Uterus (tissue), 4 donors: Measurements from ENCODE around the gene B3GALT2. TPM values are rescaled to one million over a fixed set of nuclear protein-coding genes. Genes with fewer than 3 reads are reported as not detected.

Source experiments
- DNase-seq, 2 donors: peaks; one replicate each; pipeline ENCODE4 v3.0.0-alpha.2; 2019 to 2020
- H3K27ac ChIP-seq, 2 donors: fragments of 200-600 bp; sonication (generic); 1 replicate in 1 of 2; 2 replicates in 1 of 2; pipeline ENCODE4 v1.5.1; 2016 to 2018
- H3K27me3 ChIP-seq, 2 donors: fragments of 200-600 bp; sonication (generic); one replicate each; pipeline ENCODE4 v1.5.1; 2018 to 2019; ENCODE audit warnings: control low read depth in 1 of 2
- H3K36me3 ChIP-seq, 2 donors: fragments of 200-600 bp; sonication (generic); one replicate each; pipeline ENCODE4 v1.5.1; 2019; ENCODE audit warnings: control low read depth in 1 of 2
- H3K4me1 ChIP-seq, 2 donors: fragments of 200-600 bp; sonication (generic); one replicate each; pipeline ENCODE4 v1.5.1; 2018 to 2019; ENCODE audit warnings: control low read depth in 1 of 2
- H3K4me3 ChIP-seq, 2 donors: fragments of 200-600 bp; sonication (generic); 1 replicate in 1 of 2; 2 replicates in 1 of 2; pipeline ENCODE4 v1.5.1; 2018 to 2019; ENCODE audit warnings: mild to moderate bottlenecking in 1 of 2
- H3K9me3 ChIP-seq, 2 donors: fragments of 200-600 bp; sonication (generic); one replicate each; pipeline ENCODE4 v1.5.1; 2019; ENCODE audit warnings: control low read depth in 1 of 2
- POLR2A ChIP-seq, 2 donors: fragments of 450-650 bp; IDR thresholded peaks; one replicate each; pipeline ENCODE4 v1.6.1; 2016; ENCODE audit warnings: antibody characterized with exemption in 2 of 2, mild to moderate bottlenecking in 1 of 2, moderate library complexity in 1 of 2
- intact Hi-C: fragments of 100-400 bp; cut with DNase I; formaldehyde crosslinking; loops from one replicate; pipeline ENCODE4 v1.15.1; 2023; ENCODE audit warnings: low total_unique reads
- total RNA-seq, 4 donors: library from RNA; depleted of rRNA in 3 of 4; stranded (reverse); fragments of >200 nt in 3 of 4; gene quantifications; one replicate each; pipeline versions ENCODE4 v1.1.0 to v1.2.4, GENCODE V29; 2014 to 2023
- TF ChIP-seq, protein P1 (sequence below), 4 experiments: fragments of 200-600 bp in 2 of 4; fragments of 450-650 bp in 2 of 4; sonication (generic) in 2 of 4; IDR thresholded peaks; one replicate each; pipeline ENCODE4 v1.5.1; 2016 to 2019; ENCODE audit warnings: antibody characterized with exemption in 4 of 4, mild to moderate bottlenecking in 2 of 4, moderate library complexity in 1 of 4
- donor health status: DM: yes; HTN: yes; CAD: no.

B3GALT2 gene
- total RNA-seq, 4 donors from 2014 or later: 0.21 to 4.1 TPM; not detected in 2

DNA sequence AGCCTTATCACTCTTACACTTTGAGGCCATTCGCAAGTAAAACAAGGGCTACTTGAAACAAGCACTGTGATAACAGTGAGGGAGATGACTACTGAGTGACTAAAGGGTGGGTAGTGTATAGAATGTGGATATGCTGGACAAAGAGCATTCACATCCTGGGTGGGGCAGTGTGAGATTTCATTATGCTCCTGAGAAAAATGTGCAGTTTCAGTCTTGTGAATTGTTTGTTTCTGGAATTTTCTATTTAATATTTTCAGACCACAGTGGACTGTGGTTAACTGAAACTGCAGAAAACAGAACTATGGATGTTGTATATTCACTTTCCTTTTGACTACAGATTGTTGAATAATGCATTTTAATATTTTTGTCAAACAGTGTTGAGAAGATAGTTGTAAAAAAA is 25.1 kb upstream of the B3GALT2 start:
- no peaks in the 10 kb centered on the region for H3K36me3 ChIP-seq
- intact Hi-C loops: no loop called here

DNA sequence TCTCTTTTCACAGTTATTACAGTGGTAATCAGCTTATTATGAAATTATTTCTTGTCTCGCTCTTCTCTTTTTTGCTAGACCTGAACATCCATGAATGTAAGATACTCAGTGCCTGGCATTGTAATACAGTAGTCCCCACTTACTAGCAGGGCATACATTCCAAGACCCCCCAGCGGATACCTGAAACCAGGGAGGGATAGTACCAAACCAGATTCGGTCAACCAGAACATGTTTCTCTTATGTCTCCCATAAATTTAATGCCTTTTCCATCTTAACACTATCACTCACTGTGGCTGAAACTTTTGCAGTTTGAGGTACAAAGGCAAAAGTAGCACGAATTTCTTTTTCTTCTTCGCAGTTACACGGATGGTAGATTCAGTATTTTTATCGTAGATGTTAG is 24.6 kb upstream of the B3GALT2 start:
- no peaks in the 10 kb centered on the region for H3K27me3 ChIP-seq
- peaks cover 0 to 5% of the 10 kb centered on the region in 2 donors for H3K9me3 ChIP-seq
- TF ChIP-seq, protein P1, sequence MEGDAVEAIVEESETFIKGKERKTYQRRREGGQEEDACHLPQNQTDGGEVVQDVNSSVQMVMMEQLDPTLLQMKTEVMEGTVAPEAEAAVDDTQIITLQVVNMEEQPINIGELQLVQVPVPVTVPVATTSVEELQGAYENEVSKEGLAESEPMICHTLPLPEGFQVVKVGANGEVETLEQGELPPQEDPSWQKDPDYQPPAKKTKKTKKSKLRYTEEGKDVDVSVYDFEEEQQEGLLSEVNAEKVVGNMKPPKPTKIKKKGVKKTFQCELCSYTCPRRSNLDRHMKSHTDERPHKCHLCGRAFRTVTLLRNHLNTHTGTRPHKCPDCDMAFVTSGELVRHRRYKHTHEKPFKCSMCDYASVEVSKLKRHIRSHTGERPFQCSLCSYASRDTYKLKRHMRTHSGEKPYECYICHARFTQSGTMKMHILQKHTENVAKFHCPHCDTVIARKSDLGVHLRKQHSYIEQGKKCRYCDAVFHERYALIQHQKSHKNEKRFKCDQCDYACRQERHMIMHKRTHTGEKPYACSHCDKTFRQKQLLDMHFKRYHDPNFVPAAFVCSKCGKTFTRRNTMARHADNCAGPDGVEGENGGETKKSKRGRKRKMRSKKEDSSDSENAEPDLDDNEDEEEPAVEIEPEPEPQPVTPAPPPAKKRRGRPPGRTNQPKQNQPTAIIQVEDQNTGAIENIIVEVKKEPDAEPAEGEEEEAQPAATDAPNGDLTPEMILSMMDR (IDR thresholded peaks at IDR 0.05): no peak
- TF ChIP-seq POLR2A (IDR thresholded peaks at IDR 0.05): no peak
- no peak overlapping the region for H3K27ac ChIP-seq
- no peak overlapping the region for H3K4me3 ChIP-seq
- H3K36me3 ChIP-seq: no peaks in the 10 kb centered on the region
- DNase-seq: no peak
- intact Hi-C loops: no loop called here
- no peaks in the 10 kb centered on the region for H3K4me1 ChIP-seq

More for the DNA sequence above, 25.1 kb upstream of the B3GALT2 start:
- H3K4me1 ChIP-seq: no peaks in the 10 kb centered on the region
- H3K27ac ChIP-seq: no peak overlapping the region
- DNase-seq: no peak
- no peak overlapping the region for H3K4me3 ChIP-seq
- TF ChIP-seq POLR2A (IDR thresholded peaks at IDR 0.05): no peak
- TF ChIP-seq, protein P1 (IDR thresholded peaks at IDR 0.05): no peak
- peaks cover 0 to 5% of the 10 kb centered on the region in 2 donors for H3K9me3 ChIP-seq
- H3K27me3 ChIP-seq: no peaks in the 10 kb centered on the region

DNA sequence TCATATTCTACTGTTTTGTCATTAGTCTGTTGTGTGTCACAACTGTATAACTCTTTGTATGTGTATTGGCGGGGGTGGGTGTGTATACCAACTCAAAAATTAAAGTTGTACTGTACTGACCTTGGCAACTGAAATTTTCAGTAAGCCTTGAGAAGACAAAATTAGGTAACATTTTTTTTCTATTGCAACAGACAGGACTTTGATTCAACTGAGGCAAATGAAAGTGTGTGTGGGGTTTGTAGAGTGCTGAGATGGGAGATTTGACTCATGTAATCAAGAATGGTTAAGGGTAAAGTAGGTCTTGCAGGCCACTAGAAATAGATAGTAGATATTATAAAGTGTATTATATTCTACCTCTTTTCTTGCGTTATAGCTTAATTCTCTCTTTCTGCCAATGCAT is 14.6 kb upstream of the B3GALT2 start:
- Histone ChIP-seq H3K9me3 (no peaks in the 10 kb centered on the region), H3K4me1 (no peaks in the 10 kb centered on the region), H3K27ac (no peak overlapping the region), H3K4me3 (no peak overlapping the region), H3K36me3 (no peaks in the 10 kb centered on the region), H3K27me3 (no peaks in the 10 kb centered on the region)
- no peak for DNase-seq
- TF ChIP-seq POLR2A (IDR thresholded peaks at IDR 0.05): no peak
- TF ChIP-seq, protein P1 (IDR thresholded peaks at IDR 0.05): no peak
- intact Hi-C loops: no loop called here

DNA sequence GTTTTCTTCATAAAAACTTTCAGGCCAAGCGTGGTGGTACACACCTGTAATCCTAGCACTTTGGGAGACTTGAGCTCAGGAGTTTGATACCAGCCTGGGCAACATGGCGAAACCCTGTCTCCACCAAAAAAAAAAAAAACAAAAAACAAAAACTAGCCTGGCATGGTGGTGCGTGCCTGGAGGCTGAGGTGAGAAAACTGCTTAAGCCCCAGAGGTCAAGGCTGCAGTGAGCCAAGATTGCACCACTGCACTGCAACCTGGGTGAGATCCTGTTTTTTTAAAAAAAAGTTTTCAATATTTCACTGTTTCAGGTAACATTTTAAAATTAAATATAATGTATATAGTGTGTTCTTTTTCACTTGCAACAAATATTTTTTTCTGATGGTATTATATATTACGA is 13.5 kb upstream of the B3GALT2 start:
- Histone ChIP-seq H3K36me3 (no peaks in the 10 kb centered on the region), H3K9me3 (no peaks in the 10 kb centered on the region), H3K4me1 (no peaks in the 10 kb centered on the region), H3K27ac (no peak overlapping the region), H3K4me3 (no peak overlapping the region), H3K27me3 (no peaks in the 10 kb centered on the region)
- no peak for DNase-seq
- intact Hi-C loops: no loop called here
- TF ChIP-seq POLR2A (IDR thresholded peaks at IDR 0.05): no peak
- TF ChIP-seq, protein P1 (IDR thresholded peaks at IDR 0.05): no peak

DNA sequence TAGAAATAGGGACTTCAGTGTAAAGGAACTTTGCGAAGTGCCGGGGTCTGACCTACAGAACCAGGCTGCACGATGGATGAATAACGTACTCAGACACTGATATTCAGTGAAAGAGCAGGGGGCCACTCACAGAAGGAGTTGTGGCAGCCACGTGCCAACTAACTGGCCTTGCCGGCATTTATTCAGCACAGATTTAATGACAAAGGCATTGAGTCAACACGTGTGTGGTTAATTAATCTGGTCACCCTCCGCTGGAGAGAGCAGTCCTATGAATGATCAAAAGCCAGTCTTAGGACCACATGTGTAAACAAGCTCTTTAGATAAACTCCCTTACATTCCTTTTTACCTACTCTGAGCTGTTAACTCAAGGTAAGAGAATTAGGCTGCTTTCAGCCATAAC is 6.2 kb upstream of the B3GALT2 start:
- no peaks in the 10 kb centered on the region for H3K4me1 ChIP-seq
- intact Hi-C loops: no loop called here
- TF ChIP-seq POLR2A (IDR thresholded peaks at IDR 0.05): no peak
- TF ChIP-seq, protein P1 (IDR thresholded peaks at IDR 0.05): no peak
- no peak for DNase-seq
- H3K4me3 ChIP-seq: no peak overlapping the region
- no peak overlapping the region for H3K27ac ChIP-seq
- H3K27me3 ChIP-seq: no peaks in the 10 kb centered on the region
- no peaks in the 10 kb centered on the region for H3K36me3 ChIP-seq
- no peaks in the 10 kb centered on the region for H3K9me3 ChIP-seq
